DND-41 (cell line): ENCODE results near the gene SYNE2.

Source experiments
- ATAC-seq: fragments of 200-7000 bp; cut with Tn5 transposase; 3 replicates; pipeline ENCODE4 v1.9.1; 2021; ENCODE audit warnings: low read depth; ENCODE audit not compliant: insufficient read depth
- DNase-seq: peaks from one replicate; pipeline ENCODE4 v3.0.0-alpha.2; 2020
- H2AFZ ChIP-seq: 2 replicates; pipeline ENCODE4 v1.6.0; 2012; ENCODE audit warnings: low read depth, low read length
- H3K27ac ChIP-seq: 2 replicates; pipeline ENCODE4 v1.5.1; 2012; ENCODE audit warnings: low read length, inconsistent platforms
- H3K27me3 ChIP-seq: fragments of 200-600 bp; sonication (generic); 2 replicates; pipeline ENCODE4 v1.6.0; 2012; ENCODE audit warnings: low read length, mild to moderate bottlenecking, inconsistent platforms; ENCODE audit not compliant: insufficient read depth, poor library complexity
- H3K36me3 ChIP-seq: 2 replicates; pipeline ENCODE4 v1.5.1; 2012; ENCODE audit warnings: low read length, inconsistent platforms; ENCODE audit not compliant: insufficient read depth
- H3K4me1 ChIP-seq: 2 replicates; pipeline ENCODE4 v1.5.1; 2012; ENCODE audit warnings: mild to moderate bottlenecking, low read length; ENCODE audit not compliant: insufficient read depth
- H3K4me2 ChIP-seq: 2 replicates; pipeline ENCODE4 v1.6.0; 2012; ENCODE audit warnings: mild to moderate bottlenecking, moderate library complexity, low read length, inconsistent platforms; ENCODE audit not compliant: insufficient read depth
- H3K4me3 ChIP-seq, 2 experiments: fragments of 200-600 bp in 1 of 2; shearing (Covaris generic) in 1 of 2; 2 replicates each; pipeline ENCODE4 v1.5.1; 2012 to 2016; ENCODE audit warnings: inconsistent platforms in 2 of 2, low read length in 2 of 2, mild to moderate bottlenecking in 2 of 2, low read depth in 1 of 2, moderate library complexity in 1 of 2
- H3K79me2 ChIP-seq: 2 replicates; pipeline ENCODE4 v1.6.0; 2012; ENCODE audit warnings: low read length, inconsistent platforms; ENCODE audit not compliant: insufficient read depth
- H3K9ac ChIP-seq: 2 replicates; pipeline ENCODE4 v1.6.0; 2012; ENCODE audit warnings: low read depth, mild to moderate bottlenecking, inconsistent platforms, low read length, moderate library complexity
- H3K9me3 ChIP-seq: 2 replicates; pipeline ENCODE4 v1.5.1; 2012; ENCODE audit warnings: low read length, moderate library complexity, mild to moderate bottlenecking, inconsistent platforms; ENCODE audit not compliant: insufficient read depth, severe bottlenecking
- H4K20me1 ChIP-seq: 2 replicates; pipeline ENCODE4 v1.6.0; 2012; ENCODE audit warnings: low read length; ENCODE audit not compliant: insufficient read depth
- EZH2 ChIP-seq: IDR thresholded peaks from 3 replicates; pipeline ENCODE4 v1.6.1; 2012; ENCODE audit warnings: borderline replicate concordance, low read depth, mild to moderate bottlenecking, moderate library complexity, low read length, inconsistent platforms; ENCODE audit not compliant: severe bottlenecking
- TF ChIP-seq, protein P1 (sequence below): IDR thresholded peaks from 2 replicates; pipeline ENCODE4 v1.5.1; 2012; ENCODE audit warnings: borderline replicate concordance, low read length, moderate library complexity, mild to moderate bottlenecking; ENCODE audit not compliant: poor library complexity, severe bottlenecking; ENCODE audit errors: extremely low read depth

The SYNE2 gene

DNA sequence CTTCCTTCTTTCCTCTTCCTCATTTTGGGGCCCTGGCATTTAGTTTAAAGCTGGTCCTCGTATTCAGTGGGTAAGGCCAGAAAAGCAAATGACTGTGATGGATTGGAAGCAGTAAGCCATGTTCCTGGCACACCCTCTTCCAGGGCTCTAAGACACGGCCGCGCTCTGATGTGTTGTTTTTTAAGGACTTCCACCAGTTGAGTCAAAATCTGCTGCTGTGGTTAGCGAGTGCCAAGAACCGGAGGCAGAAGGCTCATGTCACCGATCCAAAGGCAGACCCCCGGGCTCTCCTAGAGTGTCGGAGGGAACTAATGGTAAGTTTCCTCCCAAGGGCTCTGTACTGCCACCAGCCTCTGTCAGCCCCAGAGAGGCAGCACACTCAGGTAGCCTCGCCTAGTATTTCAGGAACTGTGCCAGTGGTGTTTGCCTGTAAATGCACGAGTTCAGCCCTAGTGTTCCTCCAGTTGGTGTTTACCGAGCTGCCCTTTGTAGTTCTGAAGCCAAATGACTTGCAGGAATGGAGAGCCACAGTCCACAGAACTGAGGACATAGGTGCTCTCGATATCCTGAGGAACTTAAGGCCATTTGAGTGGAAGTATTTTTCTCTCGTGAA is 368.7 kb downstream of the SYNE2 start:
- no peak overlapping the region for H2AFZ ChIP-seq
- H3K79me2 ChIP-seq: no peaks in the 10 kb centered on the region
- H3K27ac ChIP-seq: no peak overlapping the region
- DNase-seq (no peak), ATAC-seq (no peak)
- H3K36me3 ChIP-seq: peaks cover 89% of the 10 kb centered on the region
- H3K9ac ChIP-seq: no peak overlapping the region
- no peaks in the 10 kb centered on the region for H3K9me3 ChIP-seq
- no peaks in the 10 kb centered on the region for H3K4me1 ChIP-seq
- H3K27me3 ChIP-seq: no peaks in the 10 kb centered on the region
- H3K4me3 ChIP-seq: no peak overlapping the region
- no peak overlapping the region for H3K4me2 ChIP-seq
- no peaks in the 10 kb centered on the region for H4K20me1 ChIP-seq
- no peak for TF ChIP-seq EZH2
- TF ChIP-seq, protein P1, sequence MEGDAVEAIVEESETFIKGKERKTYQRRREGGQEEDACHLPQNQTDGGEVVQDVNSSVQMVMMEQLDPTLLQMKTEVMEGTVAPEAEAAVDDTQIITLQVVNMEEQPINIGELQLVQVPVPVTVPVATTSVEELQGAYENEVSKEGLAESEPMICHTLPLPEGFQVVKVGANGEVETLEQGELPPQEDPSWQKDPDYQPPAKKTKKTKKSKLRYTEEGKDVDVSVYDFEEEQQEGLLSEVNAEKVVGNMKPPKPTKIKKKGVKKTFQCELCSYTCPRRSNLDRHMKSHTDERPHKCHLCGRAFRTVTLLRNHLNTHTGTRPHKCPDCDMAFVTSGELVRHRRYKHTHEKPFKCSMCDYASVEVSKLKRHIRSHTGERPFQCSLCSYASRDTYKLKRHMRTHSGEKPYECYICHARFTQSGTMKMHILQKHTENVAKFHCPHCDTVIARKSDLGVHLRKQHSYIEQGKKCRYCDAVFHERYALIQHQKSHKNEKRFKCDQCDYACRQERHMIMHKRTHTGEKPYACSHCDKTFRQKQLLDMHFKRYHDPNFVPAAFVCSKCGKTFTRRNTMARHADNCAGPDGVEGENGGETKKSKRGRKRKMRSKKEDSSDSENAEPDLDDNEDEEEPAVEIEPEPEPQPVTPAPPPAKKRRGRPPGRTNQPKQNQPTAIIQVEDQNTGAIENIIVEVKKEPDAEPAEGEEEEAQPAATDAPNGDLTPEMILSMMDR: no peak

DNA sequence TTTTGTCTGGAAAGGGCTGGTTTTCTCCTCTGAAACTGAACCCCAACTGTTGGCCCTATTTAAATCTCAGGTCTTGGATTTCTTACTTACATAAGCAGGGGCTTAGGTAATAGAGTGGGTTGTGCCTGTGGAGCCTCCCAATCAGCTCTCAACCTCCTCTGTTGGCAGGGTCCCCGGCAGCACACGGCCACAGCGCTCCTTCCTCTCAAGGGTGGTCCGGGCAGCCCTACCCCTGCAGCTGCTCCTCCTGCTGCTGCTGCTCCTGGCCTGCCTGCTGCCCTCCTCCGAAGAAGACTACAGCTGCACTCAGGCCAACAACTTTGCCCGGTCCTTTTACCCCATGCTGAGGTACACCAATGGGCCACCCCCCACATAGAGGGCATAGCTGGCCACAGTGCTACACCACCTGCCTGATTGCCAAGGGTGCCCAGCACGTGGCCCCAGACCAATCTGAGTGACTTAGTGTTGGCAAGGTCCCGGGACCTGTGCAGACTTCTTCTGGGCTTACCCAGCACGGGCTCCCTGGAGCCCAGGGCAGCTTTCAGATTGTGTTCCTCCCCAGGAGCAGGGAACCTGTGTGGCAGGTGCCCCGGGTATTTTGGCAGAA is 372.4 kb downstream of the SYNE2 start:
- Histone ChIP-seq H3K27ac (no peak overlapping the region), H3K4me1 (no peaks in the 10 kb centered on the region), H2AFZ (no peak overlapping the region), H4K20me1 (no peaks in the 10 kb centered on the region), H3K79me2 (no peaks in the 10 kb centered on the region), H3K4me3 (no peak overlapping the region), H3K9ac (no peak overlapping the region), H3K36me3 (peaks cover 77% of the 10 kb centered on the region), H3K9me3 (no peaks in the 10 kb centered on the region), H3K27me3 (no peaks in the 10 kb centered on the region), H3K4me2 (no peak overlapping the region)
- DNase-seq (no peak), ATAC-seq (no peak)
- no peak for TF ChIP-seq EZH2
- TF ChIP-seq, protein P1: no peak

DNA sequence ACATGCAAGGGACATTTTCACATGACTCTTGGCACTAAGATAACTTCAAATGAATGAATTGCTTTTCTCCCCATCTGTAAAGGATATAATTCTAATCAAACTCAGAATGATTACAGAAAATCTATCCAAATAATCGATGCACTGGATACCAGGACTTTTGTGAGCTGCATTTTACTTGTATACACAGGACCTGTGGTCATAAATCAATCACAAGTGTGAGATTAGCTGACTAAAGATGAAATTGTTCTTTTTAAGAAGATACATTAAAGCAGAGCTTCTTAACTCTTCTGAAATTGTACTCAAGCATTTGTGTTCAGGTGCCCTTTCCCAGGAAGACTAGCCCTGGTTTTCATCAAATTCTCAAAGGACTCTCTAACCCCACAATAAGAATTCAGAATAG is 375.1 kb downstream of the SYNE2 start:
- no peak overlapping the region for H3K27ac ChIP-seq
- ATAC-seq: no peak
- TF ChIP-seq, protein P1: no peak
- TF ChIP-seq EZH2: no peak

More for the DNA sequence above, 375.1 kb downstream of the SYNE2 start:
- Histone ChIP-seq H3K4me1 (no peaks in the 10 kb centered on the region), H4K20me1 (no peaks in the 10 kb centered on the region), H2AFZ (no peak overlapping the region), H3K4me2 (no peak overlapping the region), H3K36me3 (peaks cover 71% of the 10 kb centered on the region), H3K79me2 (no peaks in the 10 kb centered on the region), H3K27me3 (no peaks in the 10 kb centered on the region), H3K9ac (no peak overlapping the region), H3K4me3 (no peak overlapping the region), H3K9me3 (no peaks in the 10 kb centered on the region)
- no peak for DNase-seq
